Esophagus squamous epithelium (tissue), 4 donors: ENCODE data around the gene TRPV6.

Experiments
- CTCF ChIP-seq, 6 experiments: fragments of 450-650 bp in 4 of 6; fragments of 200-600 bp in 2 of 6; sonication (generic) in 2 of 6; IDR thresholded peaks; one replicate each; pipeline ENCODE4 v1.5.1; 2016 to 2019; ENCODE audit warnings: antibody characterized with exemption in 6 of 6, mild to moderate bottlenecking in 4 of 6, moderate library complexity in 4 of 6
- POLR2A ChIP-seq, 4 donors: fragments of 450-650 bp; IDR thresholded peaks; one replicate each; pipeline ENCODE4 v1.6.1; 2017; ENCODE audit warnings: antibody characterized with exemption in 4 of 4, mild to moderate bottlenecking in 4 of 4, moderate library complexity in 3 of 4

- TF ChIP-seq CTCF (IDR thresholded peaks at IDR 0.05) (no peak), POLR2A (IDR thresholded peaks at IDR 0.05) (no peak)
Measured at GRCh38 chr7:142889816-142890215, 4.3 kb upstream of the TRPV6 start.
